Cardiac fibroblast (primary cell): Measurements from ENCODE around the gene SRSF7.
"Not testable (repeated sequence)": the region's sequence is repeated elsewhere in the genome, so short reads cannot be mapped to it uniquely, and the experiment has no call there.

Experiments
- DNase-seq, 2 donors: peaks; one replicate each; pipeline versions ENCODE4 v3.0.0 to v3.0.0-alpha.2; 2010; ENCODE audit warnings: low read depth in 2 of 2
- H3K4me3 ChIP-seq, 2 donors: replicated peaks in 1 of 2; 1 replicate in 1 of 2; 2 replicates in 1 of 2; pipeline ENCODE4 v1.5.1; 2011; ENCODE audit warnings: low read depth in 2 of 2, low read length in 2 of 2, mild to moderate bottlenecking in 2 of 2, moderate library complexity in 1 of 2
- TF ChIP-seq, protein P1 (sequence below): IDR thresholded peaks from one replicate; pipeline ENCODE4 v1.5.1; 2011; ENCODE audit warnings: low read depth, mild to moderate bottlenecking, low read length, inconsistent platforms

SRSF7 gene

DNA sequence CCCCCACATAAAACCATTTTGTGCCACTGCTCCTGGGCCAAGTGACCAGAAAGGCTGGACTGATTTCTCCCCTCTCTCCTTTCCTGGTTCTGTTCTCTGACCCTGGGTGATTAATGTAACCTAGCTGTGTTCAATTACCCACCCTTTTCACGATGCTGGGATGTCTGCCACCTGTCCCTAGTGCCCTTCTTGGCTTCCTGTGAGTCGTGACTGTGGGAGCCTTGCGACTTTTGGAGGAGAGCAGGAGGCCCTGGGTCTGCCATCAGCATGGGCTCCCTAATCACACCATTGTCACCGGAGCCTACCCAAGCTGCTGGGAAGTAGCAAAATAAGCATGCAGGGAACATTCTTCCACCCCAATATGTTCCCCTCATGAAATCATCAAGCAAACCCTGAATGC is 38.3 kb downstream of the SRSF7 start:
- TF ChIP-seq, protein P1, sequence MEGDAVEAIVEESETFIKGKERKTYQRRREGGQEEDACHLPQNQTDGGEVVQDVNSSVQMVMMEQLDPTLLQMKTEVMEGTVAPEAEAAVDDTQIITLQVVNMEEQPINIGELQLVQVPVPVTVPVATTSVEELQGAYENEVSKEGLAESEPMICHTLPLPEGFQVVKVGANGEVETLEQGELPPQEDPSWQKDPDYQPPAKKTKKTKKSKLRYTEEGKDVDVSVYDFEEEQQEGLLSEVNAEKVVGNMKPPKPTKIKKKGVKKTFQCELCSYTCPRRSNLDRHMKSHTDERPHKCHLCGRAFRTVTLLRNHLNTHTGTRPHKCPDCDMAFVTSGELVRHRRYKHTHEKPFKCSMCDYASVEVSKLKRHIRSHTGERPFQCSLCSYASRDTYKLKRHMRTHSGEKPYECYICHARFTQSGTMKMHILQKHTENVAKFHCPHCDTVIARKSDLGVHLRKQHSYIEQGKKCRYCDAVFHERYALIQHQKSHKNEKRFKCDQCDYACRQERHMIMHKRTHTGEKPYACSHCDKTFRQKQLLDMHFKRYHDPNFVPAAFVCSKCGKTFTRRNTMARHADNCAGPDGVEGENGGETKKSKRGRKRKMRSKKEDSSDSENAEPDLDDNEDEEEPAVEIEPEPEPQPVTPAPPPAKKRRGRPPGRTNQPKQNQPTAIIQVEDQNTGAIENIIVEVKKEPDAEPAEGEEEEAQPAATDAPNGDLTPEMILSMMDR = no peak
- DNase-seq = no peak

DNA sequence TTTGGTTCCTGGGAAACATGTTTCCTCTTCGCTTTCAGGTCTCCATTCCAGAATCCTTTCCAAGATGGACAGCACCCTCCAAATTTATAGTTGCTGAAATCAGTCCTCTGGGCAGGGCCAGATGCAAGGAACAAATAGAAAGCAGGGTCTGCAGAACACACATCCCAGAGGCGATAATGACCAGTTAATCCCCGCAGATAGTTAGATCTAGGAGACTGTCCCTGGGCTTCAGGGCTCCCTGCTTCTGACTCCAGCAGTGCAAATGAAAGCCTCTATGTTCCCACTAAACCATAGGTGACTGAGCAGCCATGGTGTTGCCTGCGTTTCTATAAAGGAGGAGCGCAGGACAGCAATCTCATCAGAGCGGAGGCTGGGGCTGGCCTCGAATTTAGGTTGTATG is 38.7 kb downstream of the SRSF7 start:
- DNase-seq = no peak
- TF ChIP-seq, protein P1 = no peak

More for the DNA sequence above, 38.3 kb downstream of the SRSF7 start:
- no peak overlapping the region for H3K4me3 ChIP-seq

DNA sequence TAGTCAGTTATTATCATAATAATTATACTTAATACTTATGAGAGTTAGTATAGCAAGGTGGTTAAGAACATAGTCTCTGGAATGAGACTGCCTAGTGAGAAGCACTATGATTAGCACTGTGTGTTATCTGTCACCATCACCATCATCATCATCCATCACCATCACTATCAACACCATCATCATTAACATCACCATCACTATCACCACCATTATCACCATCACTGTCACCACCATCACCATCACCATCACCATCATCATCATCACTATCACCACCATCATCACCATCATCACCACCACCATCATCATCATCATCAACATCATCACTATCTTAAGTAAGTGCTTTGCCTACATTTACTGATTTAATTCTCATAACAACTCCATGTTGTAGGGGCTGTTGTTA is 39.6 kb downstream of the SRSF7 start:
- DNase-seq = no peak
- TF ChIP-seq, protein P1 = no peak
- H3K4me3 ChIP-seq = no peak overlapping the region

More for the DNA sequence above, 38.7 kb downstream of the SRSF7 start:
- no peak overlapping the region for H3K4me3 ChIP-seq

DNA sequence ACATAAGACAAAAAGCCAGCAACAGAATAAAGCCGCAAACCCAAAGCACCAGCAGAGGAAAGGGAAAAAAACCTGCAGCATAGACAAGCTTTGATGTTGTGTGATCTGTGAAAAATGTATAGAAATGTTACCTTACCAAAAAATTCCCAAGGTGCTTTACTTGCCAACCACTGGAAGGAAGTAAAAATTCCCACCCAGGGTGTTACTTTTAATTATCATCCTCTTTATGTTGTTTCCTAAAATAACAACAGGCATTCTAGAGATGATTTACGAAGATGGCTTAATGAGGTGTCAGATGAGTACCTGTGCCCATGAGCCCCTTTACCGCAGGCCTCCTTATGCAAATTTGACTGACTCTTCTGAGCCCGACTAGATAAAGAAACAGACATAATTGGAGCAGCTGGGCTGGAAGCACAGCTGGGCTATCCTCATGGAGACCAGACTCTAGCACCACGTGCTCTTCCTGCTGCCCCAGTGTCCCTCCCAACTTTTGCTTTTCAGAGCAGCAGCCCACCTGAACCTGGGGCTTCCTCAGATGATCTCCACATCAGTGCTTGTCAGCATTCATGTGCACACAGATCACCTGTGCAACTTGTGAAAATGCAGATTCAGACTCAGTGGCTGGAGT is 41.5 kb downstream of the SRSF7 start:
- DNase-seq = no peak
- no peak overlapping the region for H3K4me3 ChIP-seq
- TF ChIP-seq, protein P1 = no peak

DNA sequence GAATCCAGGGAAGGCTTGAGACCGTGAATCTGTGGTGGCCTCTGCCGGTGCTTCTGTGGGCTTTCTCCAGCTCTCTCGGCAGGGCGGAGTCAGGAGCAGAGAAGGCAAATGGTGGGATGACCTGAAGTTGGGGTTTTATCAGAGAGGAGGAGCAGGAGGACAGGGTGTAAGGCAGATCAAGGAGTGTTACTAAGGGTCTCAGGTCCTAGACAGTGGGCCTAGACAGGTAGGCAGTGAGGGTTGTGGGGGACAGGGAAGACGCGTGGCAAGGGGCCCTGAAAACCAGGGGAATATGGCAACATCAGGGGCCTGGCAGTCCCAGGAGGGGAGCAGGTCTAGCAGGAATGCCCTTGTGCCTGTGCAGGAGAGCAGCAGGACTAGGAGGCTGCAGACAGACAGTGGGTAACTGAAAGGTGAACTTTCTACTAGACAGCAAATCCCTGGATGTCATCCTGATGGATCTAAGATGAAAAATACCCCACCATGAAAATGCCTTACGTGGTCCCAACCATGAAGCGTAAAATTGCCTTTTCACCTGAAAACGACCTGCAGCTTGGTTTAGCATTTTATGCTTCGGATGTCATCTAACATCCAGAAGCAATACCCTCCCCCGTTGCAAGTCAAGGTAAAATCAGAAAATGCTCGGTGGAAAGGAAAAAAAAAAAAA is 42.1 kb downstream of the SRSF7 start:
- DNase-seq = no peak
- H3K4me3 ChIP-seq = no peak overlapping the region
- TF ChIP-seq, protein P1 = no peak

DNA sequence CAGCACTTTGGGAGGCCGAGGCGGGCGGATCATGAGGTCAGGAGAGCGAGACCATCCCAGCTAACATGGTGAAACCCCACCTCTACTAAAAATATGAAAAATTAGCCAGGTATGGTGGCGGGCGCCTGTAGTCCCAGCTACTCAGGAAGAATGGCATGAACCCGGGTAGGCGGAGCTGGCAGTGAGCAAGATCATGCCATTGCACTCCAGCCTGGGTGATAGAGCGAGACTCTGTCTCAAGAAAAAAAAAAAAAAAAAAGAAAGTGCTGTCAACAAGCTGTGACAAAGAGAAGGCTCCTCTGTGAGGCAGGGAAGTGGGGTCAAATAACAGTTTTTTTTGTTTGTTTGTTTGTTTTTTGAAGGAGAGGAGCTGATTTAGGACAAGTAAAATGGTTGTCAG is 42.7 kb downstream of the SRSF7 start:
- H3K4me3 ChIP-seq, DNase-seq: not testable (repeated sequence)

DNA sequence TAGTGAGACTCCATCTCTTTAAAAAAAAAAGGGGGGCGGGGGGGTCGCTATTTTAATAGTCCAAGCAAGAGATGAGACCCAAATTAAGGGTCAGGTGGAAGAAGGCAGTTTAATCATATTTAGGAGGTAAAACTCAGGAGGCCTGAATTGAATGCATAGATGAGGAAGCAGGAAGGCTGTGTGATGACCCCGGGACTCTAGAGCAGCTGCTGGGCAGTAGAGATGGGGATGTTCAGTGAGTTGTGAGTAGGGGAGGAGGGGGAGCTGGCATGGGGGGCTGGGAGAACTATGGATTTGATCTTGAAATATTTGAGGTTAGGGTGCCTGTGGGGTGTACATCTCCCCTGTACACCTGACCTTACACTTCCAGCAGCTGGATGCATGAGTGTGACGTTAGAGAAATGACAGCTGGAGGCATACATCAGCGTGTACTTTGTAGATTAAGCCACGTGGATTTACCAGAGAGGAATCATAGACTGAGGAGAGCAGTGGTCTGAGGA is 44.3 kb downstream of the SRSF7 start:
- DNase-seq = no peak
- TF ChIP-seq, protein P1 = no peak
- H3K4me3 ChIP-seq = no peak overlapping the region
